MM.1S (cell line): ENCODE measurements around the gene TMIGD2.

Experiments used
- CTCF ChIP-seq: fragments of 300-600 bp; sonication (generic); IDR thresholded peaks from 2 replicates; pipeline ENCODE4 v1.5.1; 2016; ENCODE audit warnings: antibody characterized with exemption, low read length, mixed read lengths
- EZH2 ChIP-seq: fragments of 300-600 bp; sonication (generic); optimal IDR thresholded peaks from 2 replicates; pipeline ENCODE3; 2017; ENCODE audit warnings: low read depth, mild to moderate bottlenecking, antibody characterized with exemption, low read length, mixed read lengths
- EZH2phosphoT487 ChIP-seq: fragments of 300-600 bp; sonication (generic); IDR thresholded peaks from 2 replicates; pipeline ENCODE4 v1.6.1; 2018; ENCODE audit warnings: antibody characterized with exemption, low read length

- TF ChIP-seq CTCF (no peak), EZH2 (no peak), EZH2phosphoT487 (no peak)
Observed at GRCh38 chr19:4297901-4298809, 4.0 kb downstream of the TMIGD2 start.
